MM.1S (cell line): ENCODE results near the gene ZNF835.

ENCODE experiments used
- EZH2 ChIP-seq: fragments of 300-600 bp; sonication (generic); optimal IDR thresholded peaks from 2 replicates; pipeline ENCODE3; 2017; ENCODE audit warnings: low read depth, mild to moderate bottlenecking, antibody characterized with exemption, low read length, mixed read lengths
- TF ChIP-seq, protein P1 (sequence below): fragments of 300-600 bp; sonication (generic); IDR thresholded peaks from 2 replicates; pipeline ENCODE4 v1.5.1; 2016; ENCODE audit warnings: antibody characterized with exemption, low read length, mixed read lengths

DNA sequence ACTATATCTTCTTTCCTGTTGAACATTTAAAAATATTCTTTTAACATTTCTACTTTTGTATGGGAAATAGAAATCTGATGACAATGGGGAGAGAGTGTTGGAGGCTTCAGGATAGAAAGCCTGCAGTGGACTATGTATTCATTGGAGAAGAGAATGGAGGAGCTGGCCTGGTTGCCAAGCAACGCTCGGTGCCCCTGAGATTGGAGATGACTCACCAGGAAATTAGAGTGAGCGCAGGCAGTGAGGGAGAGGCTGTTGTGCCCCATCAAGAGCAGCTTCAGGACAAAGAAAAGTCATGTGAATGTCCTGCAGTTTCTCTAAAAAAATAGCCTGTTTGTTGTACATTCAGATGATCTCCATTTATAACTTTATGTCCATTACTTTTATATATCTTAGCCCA lies 48.7 kb upstream of the ZNF835 start:
- TF ChIP-seq, protein P1, sequence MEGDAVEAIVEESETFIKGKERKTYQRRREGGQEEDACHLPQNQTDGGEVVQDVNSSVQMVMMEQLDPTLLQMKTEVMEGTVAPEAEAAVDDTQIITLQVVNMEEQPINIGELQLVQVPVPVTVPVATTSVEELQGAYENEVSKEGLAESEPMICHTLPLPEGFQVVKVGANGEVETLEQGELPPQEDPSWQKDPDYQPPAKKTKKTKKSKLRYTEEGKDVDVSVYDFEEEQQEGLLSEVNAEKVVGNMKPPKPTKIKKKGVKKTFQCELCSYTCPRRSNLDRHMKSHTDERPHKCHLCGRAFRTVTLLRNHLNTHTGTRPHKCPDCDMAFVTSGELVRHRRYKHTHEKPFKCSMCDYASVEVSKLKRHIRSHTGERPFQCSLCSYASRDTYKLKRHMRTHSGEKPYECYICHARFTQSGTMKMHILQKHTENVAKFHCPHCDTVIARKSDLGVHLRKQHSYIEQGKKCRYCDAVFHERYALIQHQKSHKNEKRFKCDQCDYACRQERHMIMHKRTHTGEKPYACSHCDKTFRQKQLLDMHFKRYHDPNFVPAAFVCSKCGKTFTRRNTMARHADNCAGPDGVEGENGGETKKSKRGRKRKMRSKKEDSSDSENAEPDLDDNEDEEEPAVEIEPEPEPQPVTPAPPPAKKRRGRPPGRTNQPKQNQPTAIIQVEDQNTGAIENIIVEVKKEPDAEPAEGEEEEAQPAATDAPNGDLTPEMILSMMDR: no peak
- no peak for TF ChIP-seq EZH2
